ENCODE data around the gene TMEM128. TPM values are rescaled to one million over a fixed set of nuclear protein-coding genes. Genes with fewer than 3 reads are reported as not detected.

The TMEM128 gene
- total RNA-seq, 3 donors from 2014 or later, result 15.2 to 33.8 (median 25.2) TPM

- Histone ChIP-seq H3K4me3 (no peak overlapping the region), H3K4me1 (no peaks in the 10 kb centered on the region), H3K27ac (no peak overlapping the region), H3K9me3 (no peaks in the 10 kb centered on the region), H3K36me3 (no peaks in the 10 kb centered on the region), H3K27me3 (no peaks in the 10 kb centered on the region)
- intact Hi-C loops (cut with DNase I; ENCODE audit: low total_unique reads), result no loop called here
- DNase-seq (ENCODE audit: low spot score in 2 of 2), result no peak
- TF ChIP-seq POLR2AphosphoS5 (IDR thresholded peaks at IDR 0.05), result no peak
- TF ChIP-seq, protein P1, sequence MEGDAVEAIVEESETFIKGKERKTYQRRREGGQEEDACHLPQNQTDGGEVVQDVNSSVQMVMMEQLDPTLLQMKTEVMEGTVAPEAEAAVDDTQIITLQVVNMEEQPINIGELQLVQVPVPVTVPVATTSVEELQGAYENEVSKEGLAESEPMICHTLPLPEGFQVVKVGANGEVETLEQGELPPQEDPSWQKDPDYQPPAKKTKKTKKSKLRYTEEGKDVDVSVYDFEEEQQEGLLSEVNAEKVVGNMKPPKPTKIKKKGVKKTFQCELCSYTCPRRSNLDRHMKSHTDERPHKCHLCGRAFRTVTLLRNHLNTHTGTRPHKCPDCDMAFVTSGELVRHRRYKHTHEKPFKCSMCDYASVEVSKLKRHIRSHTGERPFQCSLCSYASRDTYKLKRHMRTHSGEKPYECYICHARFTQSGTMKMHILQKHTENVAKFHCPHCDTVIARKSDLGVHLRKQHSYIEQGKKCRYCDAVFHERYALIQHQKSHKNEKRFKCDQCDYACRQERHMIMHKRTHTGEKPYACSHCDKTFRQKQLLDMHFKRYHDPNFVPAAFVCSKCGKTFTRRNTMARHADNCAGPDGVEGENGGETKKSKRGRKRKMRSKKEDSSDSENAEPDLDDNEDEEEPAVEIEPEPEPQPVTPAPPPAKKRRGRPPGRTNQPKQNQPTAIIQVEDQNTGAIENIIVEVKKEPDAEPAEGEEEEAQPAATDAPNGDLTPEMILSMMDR (IDR thresholded peaks at IDR 0.05), result no peak
Measured at GRCh38 chr4:4277531-4277930, 29.5 kb upstream of the TMEM128 start.

DNA sequence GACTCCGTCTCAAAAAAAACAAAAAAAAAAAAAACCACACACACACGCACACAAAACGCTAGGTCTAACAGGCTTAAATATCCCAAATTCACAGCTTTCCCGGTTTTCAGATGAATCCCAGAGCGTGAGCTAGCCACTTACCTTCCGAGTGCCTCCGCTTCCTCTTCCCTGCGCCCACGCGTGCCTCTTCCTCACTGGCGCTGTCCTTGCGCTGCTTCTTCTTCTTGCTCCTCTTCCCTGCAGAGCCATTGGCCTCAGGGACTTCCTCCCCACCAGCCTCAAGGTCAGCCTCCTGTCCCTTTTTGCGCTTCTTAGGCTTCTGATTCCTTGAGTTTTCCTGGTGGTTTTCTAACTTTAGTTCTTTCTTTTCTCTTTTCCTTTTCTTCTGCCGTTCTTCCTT lies 26.2 kb upstream of the TMEM128 start:
- intact Hi-C loops (cut with DNase I; ENCODE audit: low total_unique reads), result no loop called here
- DNase-seq (ENCODE audit: low spot score in 2 of 2), result no peak
- no peak overlapping the region for H3K4me3 ChIP-seq
- H3K27me3 ChIP-seq, result no peaks in the 10 kb centered on the region
- no peak for TF ChIP-seq POLR2AphosphoS5 (IDR thresholded peaks at IDR 0.05)
- no peak for TF ChIP-seq POLR2A (IDR thresholded peaks at IDR 0.05)
- TF ChIP-seq, protein P1 (IDR thresholded peaks at IDR 0.05), result no peak
- no peak overlapping the region for H3K27ac ChIP-seq
- no peaks in the 10 kb centered on the region for H3K4me1 ChIP-seq
- H3K36me3 ChIP-seq, result no peaks in the 10 kb centered on the region
- H3K9me3 ChIP-seq, result no peaks in the 10 kb centered on the region

GRCh38 chr4:4271912-4272311 lies 23.9 kb upstream of the TMEM128 start:
- Histone ChIP-seq H3K4me1 (no peaks in the 10 kb centered on the region), H3K9me3 (no peaks in the 10 kb centered on the region), H3K27me3 (no peaks in the 10 kb centered on the region), H3K27ac (no peak overlapping the region), H3K36me3 (no peaks in the 10 kb centered on the region), H3K4me3 (no peak overlapping the region)
- TF ChIP-seq, protein P1 (IDR thresholded peaks at IDR 0.05), result no peak
- TF ChIP-seq POLR2A (IDR thresholded peaks at IDR 0.05) (no peak), POLR2AphosphoS5 (IDR thresholded peaks at IDR 0.05) (no peak)
- DNase-seq (ENCODE audit: low spot score in 2 of 2), result no peak
- intact Hi-C loops (cut with DNase I; ENCODE audit: low total_unique reads), result no loop called here

- H3K4me3 ChIP-seq, result no peak overlapping the region
- H3K9me3 ChIP-seq, result no peaks in the 10 kb centered on the region
- no peaks in the 10 kb centered on the region for H3K4me1 ChIP-seq
- intact Hi-C loops (cut with DNase I; ENCODE audit: low total_unique reads), result no loop called here
- H3K27me3 ChIP-seq, result no peaks in the 10 kb centered on the region
- TF ChIP-seq POLR2A (IDR thresholded peaks at IDR 0.05) (no peak), POLR2AphosphoS5 (IDR thresholded peaks at IDR 0.05) (no peak)
- TF ChIP-seq, protein P1 (IDR thresholded peaks at IDR 0.05), result no peak
- no peaks in the 10 kb centered on the region for H3K36me3 ChIP-seq
- no peak for DNase-seq (ENCODE audit: low spot score in 2 of 2)
- no peak overlapping the region for H3K27ac ChIP-seq
Measured at GRCh38 chr4:4270529-4270928, 22.5 kb upstream of the TMEM128 start.

DNA sequence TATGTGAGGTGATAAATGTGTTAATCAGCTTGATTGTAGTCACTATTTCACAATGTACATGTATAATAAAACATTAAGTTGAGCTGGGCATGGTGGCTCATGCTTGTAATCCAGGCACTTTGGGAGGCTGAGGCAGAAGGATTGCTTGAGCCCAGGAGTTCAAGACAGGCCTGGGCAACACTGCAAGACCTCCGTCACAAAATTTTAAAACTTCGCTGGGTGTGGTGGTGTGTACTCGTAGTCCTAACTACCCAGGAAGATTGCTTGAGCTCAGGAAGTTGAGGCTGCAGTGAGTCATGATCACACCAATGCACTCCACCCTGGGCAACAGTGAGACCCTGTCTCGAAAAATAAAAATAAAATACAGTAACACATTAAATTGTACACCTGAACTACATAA lies 21.8 kb upstream of the TMEM128 start:
- Histone ChIP-seq H3K27me3 (no peaks in the 10 kb centered on the region), H3K4me3 (no peak overlapping the region), H3K9me3 (no peaks in the 10 kb centered on the region), H3K36me3 (no peaks in the 10 kb centered on the region), H3K27ac (no peak overlapping the region), H3K4me1 (no peaks in the 10 kb centered on the region)
- TF ChIP-seq, protein P1 (IDR thresholded peaks at IDR 0.05), result no peak
- no peak for TF ChIP-seq POLR2AphosphoS5 (IDR thresholded peaks at IDR 0.05)
- TF ChIP-seq POLR2A (IDR thresholded peaks at IDR 0.05), result no peak
- intact Hi-C loops (cut with DNase I; ENCODE audit: low total_unique reads), result no loop called here
- DNase-seq (ENCODE audit: low spot score in 2 of 2), result no peak
